HCT116 (cell line): ENCODE results near the gene DUSP6. TPM values are rescaled to one million over a fixed set of nuclear protein-coding genes. Genes with fewer than 3 reads are reported as not detected.

Experiments
- ATAC-seq: fragments of 200-7000 bp; cut with Tn5 transposase; 2 replicates; pipeline ENCODE4 v1.9.1; 2020; ENCODE audit warnings: mild to moderate bottlenecking, moderate library complexity
- BruUV-seq: library from RNA; stranded (reverse); fragments of 400-500 nt; replicated peaks from 2 replicates; lab custom pipeline; 2021; lab: Mats Ljungman, UMichigan
- CTCF ChIA-PET: fragments of 300-600 bp; sonication (Branson Sonifier 250); formaldehyde crosslinking; loops from one replicate; lab custom pipeline; 2021; ENCODE audit warnings: antibody characterized with exemption; lab: Charles Lee
- POLR2A ChIA-PET: fragments of 300-600, 350-600 bp; sonication (Branson Sonifier 250); formaldehyde crosslinking; loops from one replicate; lab custom pipeline; 2021; ENCODE audit warnings: antibody characterized with exemption; lab: Charles Lee
- RAD21 ChIA-PET, 2 experiments: fragments of 300-600 bp; sonication (Branson Sonifier 250); formaldehyde crosslinking; loops; one replicate each; lab custom pipeline; 2023; ENCODE audit warnings: low total read pairs in 2 of 2; ENCODE audit not compliant: uncharacterized antibody in 2 of 2, unreplicated experiment in 2 of 2, low non-redundant PET in 1 of 2; lab: Charles Lee
- DNase-seq: peaks from one replicate; pipeline ENCODE4 v3.0.0-alpha.2; 2010; ENCODE audit warnings: low read depth, low spot score
- H2AFZ ChIP-seq: fragments of 200-600 bp; shearing (Covaris generic), sonication (generic); 2 replicates; pipeline ENCODE4 v1.6.1; 2017; ENCODE audit warnings: low read depth, mixed run types, mixed read lengths, antibody characterized with exemption, low read length; ENCODE audit not compliant: poor library complexity, severe bottlenecking
- H3K27ac ChIP-seq: 2 replicates; pipeline ENCODE4 v1.5.1; 2012; ENCODE audit warnings: low read depth, low read length
- H3K27me3 ChIP-seq: fragments of 200-600 bp; sonication (generic); 2 replicates; pipeline ENCODE4 v1.6.1; 2016; ENCODE audit warnings: mixed run types, low read length, mixed read lengths; ENCODE audit not compliant: insufficient read depth
- H3K36me3 ChIP-seq, 2 experiments: fragments of 200-500 bp in 1 of 2; fragments of 200-600 bp in 1 of 2; sonication (Bioruptor generic) in 1 of 2; sonication (generic) in 1 of 2; 2 replicates each; pipeline versions ENCODE4 v1.5.1 to v1.6.1; 2014 to 2016; ENCODE audit warnings: low read length in 2 of 2, inconsistent platforms in 1 of 2, mixed read lengths in 1 of 2, mixed run types in 1 of 2; ENCODE audit not compliant: insufficient read depth in 2 of 2, control insufficient read depth in 1 of 2
- H3K4me1 ChIP-seq, 2 experiments: fragments of 200-600 bp in 1 of 2; sonication (generic) in 1 of 2; 2 replicates each; pipeline versions ENCODE4 v1.5.1 to v1.6.1; 2012 to 2017; ENCODE audit warnings: low read length in 2 of 2, inconsistent platforms in 1 of 2, mild to moderate bottlenecking in 1 of 2, mixed read lengths in 1 of 2, mixed run types in 1 of 2, moderate library complexity in 1 of 2; ENCODE audit not compliant: insufficient read depth in 2 of 2, control insufficient read depth in 1 of 2
- H3K4me2 ChIP-seq: fragments of 200-600 bp; sonication (generic); 2 replicates; pipeline ENCODE4 v1.6.1; 2017; ENCODE audit warnings: mixed run types, low read length, mixed read lengths
- H3K4me3 ChIP-seq, 2 experiments: fragments of 200-600 bp in 1 of 2; sonication (generic) in 1 of 2; replicated peaks in 1 of 2; 2 replicates each; pipeline ENCODE4 v1.5.1; 2011 to 2016; ENCODE audit warnings: low read length in 2 of 2, control low read depth in 1 of 2, low read depth in 1 of 2, mild to moderate bottlenecking in 1 of 2, mixed read lengths in 1 of 2, mixed run types in 1 of 2
- H3K79me2 ChIP-seq: fragments of 200-600 bp; sonication (generic); 2 replicates; pipeline ENCODE4 v1.6.1; 2017; ENCODE audit warnings: mild to moderate bottlenecking, mixed run types, low read length, moderate library complexity, mixed read lengths; ENCODE audit not compliant: insufficient read depth
- H3K9ac ChIP-seq: fragments of 200-600 bp; sonication (generic); 2 replicates; pipeline ENCODE4 v1.6.1; 2016; ENCODE audit warnings: low read length, mixed read lengths
- H3K9me2 ChIP-seq: fragments of 200-600 bp; sonication (generic), shearing (Covaris generic); 2 replicates; pipeline ENCODE4 v1.6.1; 2017; ENCODE audit warnings: mixed run types, mild to moderate bottlenecking, moderate library complexity; ENCODE audit not compliant: insufficient read depth
- H3K9me3 ChIP-seq, 2 experiments: fragments of 200-500 bp in 1 of 2; fragments of 200-600 bp in 1 of 2; sonication (Bioruptor generic) in 1 of 2; sonication (generic) in 1 of 2; 2 replicates each; pipeline ENCODE4 v1.6.1; 2014 to 2017; ENCODE audit warnings: low read length in 2 of 2, mixed read lengths in 2 of 2, inconsistent platforms in 1 of 2, low read depth in 1 of 2, mild to moderate bottlenecking in 1 of 2, mixed run types in 1 of 2, moderate library complexity in 1 of 2; ENCODE audit not compliant: control insufficient read depth in 1 of 2, insufficient read depth in 1 of 2
- H4K20me1 ChIP-seq: fragments of 200-600 bp; sonication (generic), shearing (Covaris generic); 2 replicates; pipeline ENCODE4 v1.6.1; 2017; ENCODE audit warnings: mixed run types, mild to moderate bottlenecking, moderate library complexity; ENCODE audit not compliant: insufficient read depth
- ELF1 ChIP-seq: IDR thresholded peaks from 2 replicates; pipeline ENCODE4 v1.6.1; 2012; ENCODE audit warnings: low read depth, borderline replicate concordance
- JUND ChIP-seq: IDR thresholded peaks from 2 replicates; pipeline ENCODE4 v1.6.1; 2012
- MAX ChIP-seq: IDR thresholded peaks from 2 replicates; pipeline ENCODE4 v1.6.1; 2012
- POLR2A ChIP-seq: IDR thresholded peaks from 2 replicates; pipeline ENCODE4 v1.7.0; 2011; ENCODE audit warnings: borderline replicate concordance; ENCODE audit not compliant: insufficient read depth, insufficient read length; ENCODE audit errors: extremely low read depth
- RAD21 ChIP-seq: IDR thresholded peaks from 2 replicates; pipeline ENCODE4 v1.6.1; 2012; ENCODE audit warnings: low read depth, mild to moderate bottlenecking
- SIN3A ChIP-seq: IDR thresholded peaks from 2 replicates; pipeline ENCODE4 v1.6.1; 2012; ENCODE audit warnings: low read depth
- SRF ChIP-seq: IDR thresholded peaks from 2 replicates; pipeline ENCODE4 v1.6.1; 2012; ENCODE audit warnings: low read depth
- TCF7L2 ChIP-seq: IDR thresholded peaks from 2 replicates; pipeline ENCODE4 v1.7.0; 2011; ENCODE audit warnings: borderline replicate concordance, inconsistent platforms; ENCODE audit not compliant: insufficient read depth, insufficient read length; ENCODE audit errors: extremely low read depth
- intact Hi-C: fragments of 100-400 bp; cut with micrococcal nuclease; formaldehyde crosslinking; loops from 2 replicates; pipeline ENCODE4 v1.10.0; 2022
- total RNA-seq: library from RNA; stranded (reverse); gene quantifications from one replicate; pipeline ENCODE4 v1.2.1, GENCODE V29; 2021; ENCODE audit not compliant: unreplicated experiment
- TF ChIP-seq, protein P1 (sequence below): IDR thresholded peaks from 2 replicates; pipeline ENCODE4 v1.6.1; 2012; ENCODE audit warnings: low read depth
- TF ChIP-seq, protein P2 (sequence below): IDR thresholded peaks from 2 replicates; pipeline ENCODE4 v1.6.1; 2012

The DUSP6 gene
- total RNA-seq, 1 experiment from 2014 or later = 219 TPM

- BruUV-seq = no TSS peak
- Histone ChIP-seq H3K4me1 (peaks cover 5 to 13% of the 10 kb centered on the region in 2 experiments; a peak in 2 of 4 replicates), H3K4me3 (no peak overlapping the region), H3K9me2 (no peaks in the 10 kb centered on the region), H3K4me2 (no peak overlapping the region), H3K27me3 (no peaks in the 10 kb centered on the region), H4K20me1 (no peaks in the 10 kb centered on the region), H3K79me2 (no peaks in the 10 kb centered on the region), H3K27ac (no peak overlapping the region), H3K9ac (no peak overlapping the region), H3K36me3 (no peaks in the 10 kb centered on the region), H3K9me3 (no peaks in the 10 kb centered on the region), H2AFZ (no peak overlapping the region)
- TF ChIP-seq SRF (no peak), ELF1 (no peak), RAD21 (no peak)
- TF ChIP-seq, protein P1, sequence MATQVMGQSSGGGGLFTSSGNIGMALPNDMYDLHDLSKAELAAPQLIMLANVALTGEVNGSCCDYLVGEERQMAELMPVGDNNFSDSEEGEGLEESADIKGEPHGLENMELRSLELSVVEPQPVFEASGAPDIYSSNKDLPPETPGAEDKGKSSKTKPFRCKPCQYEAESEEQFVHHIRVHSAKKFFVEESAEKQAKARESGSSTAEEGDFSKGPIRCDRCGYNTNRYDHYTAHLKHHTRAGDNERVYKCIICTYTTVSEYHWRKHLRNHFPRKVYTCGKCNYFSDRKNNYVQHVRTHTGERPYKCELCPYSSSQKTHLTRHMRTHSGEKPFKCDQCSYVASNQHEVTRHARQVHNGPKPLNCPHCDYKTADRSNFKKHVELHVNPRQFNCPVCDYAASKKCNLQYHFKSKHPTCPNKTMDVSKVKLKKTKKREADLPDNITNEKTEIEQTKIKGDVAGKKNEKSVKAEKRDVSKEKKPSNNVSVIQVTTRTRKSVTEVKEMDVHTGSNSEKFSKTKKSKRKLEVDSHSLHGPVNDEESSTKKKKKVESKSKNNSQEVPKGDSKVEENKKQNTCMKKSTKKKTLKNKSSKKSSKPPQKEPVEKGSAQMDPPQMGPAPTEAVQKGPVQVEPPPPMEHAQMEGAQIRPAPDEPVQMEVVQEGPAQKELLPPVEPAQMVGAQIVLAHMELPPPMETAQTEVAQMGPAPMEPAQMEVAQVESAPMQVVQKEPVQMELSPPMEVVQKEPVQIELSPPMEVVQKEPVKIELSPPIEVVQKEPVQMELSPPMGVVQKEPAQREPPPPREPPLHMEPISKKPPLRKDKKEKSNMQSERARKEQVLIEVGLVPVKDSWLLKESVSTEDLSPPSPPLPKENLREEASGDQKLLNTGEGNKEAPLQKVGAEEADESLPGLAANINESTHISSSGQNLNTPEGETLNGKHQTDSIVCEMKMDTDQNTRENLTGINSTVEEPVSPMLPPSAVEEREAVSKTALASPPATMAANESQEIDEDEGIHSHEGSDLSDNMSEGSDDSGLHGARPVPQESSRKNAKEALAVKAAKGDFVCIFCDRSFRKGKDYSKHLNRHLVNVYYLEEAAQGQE = peak; percentile 39
- intact Hi-C loops = no loop called here
- RAD21 ChIA-PET = no interaction called here
- POLR2A ChIA-PET = interaction anchor here (3.2 kb wide), 1 partner anchor 11 kb away, joined by 17 read pairs; the partner anchor contains the start of gene DUSP6
- CTCF ChIA-PET = interaction anchor here (1.3 kb wide), 1 partner anchor 12 kb away, joined by 4 read pairs; the partner anchor contains the start of gene DUSP6
- ATAC-seq (no peak), DNase-seq (no peak)
These were observed 12.3 kb upstream of the DUSP6 start for GRCh38 chr12:89364631-89365030.

DNA sequence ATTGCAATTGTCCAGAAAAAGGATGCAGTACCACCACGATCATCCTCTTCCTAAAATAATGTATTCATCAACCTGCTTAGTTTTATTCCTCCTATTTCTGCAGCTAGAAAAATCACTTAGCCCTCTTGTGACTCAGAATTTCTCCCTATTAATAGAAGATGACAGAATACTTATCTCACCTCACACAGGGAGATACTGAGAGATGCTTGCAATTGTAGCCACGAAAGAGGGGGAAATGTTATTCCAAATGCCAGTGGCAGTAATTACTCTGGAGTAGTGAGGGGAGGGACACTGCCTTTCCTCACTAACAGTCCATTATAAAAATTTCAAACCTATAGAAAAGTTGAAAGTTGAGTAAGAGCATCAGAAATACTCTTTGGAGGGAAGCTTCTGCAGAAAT, 11.8 kb upstream of the DUSP6 start:
- H3K36me3 ChIP-seq = no peaks in the 10 kb centered on the region
- intact Hi-C loops = no loop called here
- no peaks in the 10 kb centered on the region for H3K9me3 ChIP-seq
- no TSS peak for BruUV-seq
- ATAC-seq = no peak
- no peak overlapping the region for H3K4me3 ChIP-seq
- no peak overlapping the region for H2AFZ ChIP-seq
- no peaks in the 10 kb centered on the region for H3K27me3 ChIP-seq
- H3K27ac ChIP-seq = no peak overlapping the region
- H4K20me1 ChIP-seq = no peaks in the 10 kb centered on the region
- H3K9ac ChIP-seq = no peak overlapping the region
- ChIA-PET RAD21 (no interaction called here), CTCF (no interaction called here), POLR2A (interaction anchor here (3.2 kb wide), 1 partner anchor 11 kb away, joined by 17 read pairs; the partner anchor contains the start of gene DUSP6)
- no peak for DNase-seq
- no peaks in the 10 kb centered on the region for H3K79me2 ChIP-seq
- no peaks in the 10 kb centered on the region for H3K9me2 ChIP-seq
- no peak overlapping the region for H3K4me2 ChIP-seq
- peaks cover 4 to 8% of the 10 kb centered on the region in 2 experiments; a peak in 3 of 4 replicates for H3K4me1 ChIP-seq
- TF ChIP-seq RAD21 (no peak), POLR2A (no peak), JUND (no peak), SIN3A (no peak), SRF (no peak), TCF7L2 (no peak), MAX (no peak)
- TF ChIP-seq, protein P1 = no peak
- TF ChIP-seq, protein P2, sequence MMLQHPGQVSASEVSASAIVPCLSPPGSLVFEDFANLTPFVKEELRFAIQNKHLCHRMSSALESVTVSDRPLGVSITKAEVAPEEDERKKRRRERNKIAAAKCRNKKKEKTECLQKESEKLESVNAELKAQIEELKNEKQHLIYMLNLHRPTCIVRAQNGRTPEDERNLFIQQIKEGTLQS = no peak
